Sigmoid colon (tissue), 4 donors: ENCODE data around the gene CRTC1.

Experiments
- CTCF ChIP-seq, 4 experiments: fragments of 450-650 bp in 3 of 4; fragments of 200-600 bp in 1 of 4; IDR thresholded peaks; one replicate each; pipeline ENCODE4 v1.5.1; 2016 to 2019; ENCODE audit warnings: antibody characterized with exemption in 4 of 4, mild to moderate bottlenecking in 3 of 4, moderate library complexity in 2 of 4
- POLR2A ChIP-seq, 2 donors: fragments of 450-650 bp; IDR thresholded peaks; one replicate each; pipeline ENCODE4 v1.6.1; 2016; ENCODE audit warnings: antibody characterized with exemption in 2 of 2, mild to moderate bottlenecking in 2 of 2, moderate library complexity in 2 of 2
- POLR2AphosphoS5 ChIP-seq, 4 donors: sonication (generic); formaldehyde crosslinking; IDR thresholded peaks; one replicate each; pipeline ENCODE4 v1.6.1; 2017; ENCODE audit warnings: antibody characterized with exemption in 4 of 4

- no peak for TF ChIP-seq CTCF (IDR thresholded peaks at IDR 0.05)
- no peak for TF ChIP-seq POLR2AphosphoS5 (IDR thresholded peaks at IDR 0.05)
- TF ChIP-seq POLR2A (IDR thresholded peaks at IDR 0.05) = no peak
Measured at GRCh38 chr19:18646535-18647370, 36.7 kb upstream of the CRTC1 start.
